Measurements from ENCODE around the gene SPC25. TPM values are rescaled to one million over a fixed set of nuclear protein-coding genes. Genes with fewer than 3 reads are reported as not detected.

Gene SPC25
- total RNA-seq, 1 donor from 2014 or later, result 0.55 TPM

- DNase-seq (no peak), ATAC-seq (no peak)
- intact Hi-C loops (cut with micrococcal nuclease), result no loop called here
These were observed 37.7 kb downstream of the SPC25 start for GRCh38 chr2:168852481-168852880.

DNA sequence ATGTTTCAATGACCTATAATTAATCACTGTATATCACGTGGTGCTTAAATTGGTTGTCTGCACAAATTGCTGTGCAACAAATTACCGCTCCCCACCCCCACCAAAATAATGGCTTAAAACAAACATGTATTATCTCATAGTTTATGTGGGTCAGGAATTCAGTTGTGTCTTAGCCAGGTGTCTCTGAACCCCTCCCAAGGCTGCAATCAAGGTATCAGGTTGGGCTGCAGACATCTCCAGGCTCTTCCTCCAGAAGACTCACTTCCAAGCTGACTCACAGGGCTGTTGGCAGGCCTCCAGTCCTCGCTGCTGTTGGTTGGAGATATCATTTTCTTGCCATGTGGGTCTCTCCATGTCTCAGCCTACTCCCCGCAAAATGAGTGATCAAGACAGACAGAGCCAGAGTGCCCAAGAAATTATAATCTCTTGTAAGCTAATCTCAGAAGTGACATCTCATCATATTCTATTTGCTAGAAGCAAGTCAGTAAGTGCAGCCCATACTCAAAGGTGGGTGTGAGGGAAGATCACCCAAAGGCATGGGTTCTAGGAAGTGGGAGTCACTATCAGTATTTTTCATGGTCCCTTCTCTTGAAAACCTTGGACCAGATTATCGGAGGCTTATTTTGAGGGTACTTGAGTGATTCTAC lies 38.4 kb downstream of the SPC25 start:
- no peak for ATAC-seq
- peak; percentile 46 for DNase-seq
- intact Hi-C loops (cut with micrococcal nuclease), result no loop called here

- DNase-seq, result no peak
- ATAC-seq, result no peak
- intact Hi-C loops (cut with micrococcal nuclease), result no loop called here
These were observed 39.4 kb downstream of the SPC25 start for GRCh38 chr2:168850846-168851245.

DNA sequence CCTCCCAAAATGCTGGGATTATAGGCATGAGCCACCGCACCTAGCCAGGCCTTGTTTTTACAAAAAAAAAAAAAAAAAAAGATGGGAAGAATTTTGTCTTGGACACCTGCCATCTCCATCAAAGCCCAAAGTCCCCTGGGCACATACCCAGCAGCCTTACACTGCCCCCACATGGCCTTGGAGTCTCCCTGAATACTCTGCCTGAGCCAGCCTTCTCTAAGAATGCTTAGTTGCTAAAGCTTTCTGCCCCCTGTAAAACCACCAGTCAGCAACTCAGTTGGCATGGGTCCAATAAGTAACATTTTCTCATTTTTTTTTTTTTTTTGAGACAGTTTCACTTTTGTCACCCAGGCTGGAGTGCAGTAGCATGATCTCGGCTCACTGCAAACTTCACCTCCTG lies 40.6 kb downstream of the SPC25 start:
- DNase-seq (no peak), ATAC-seq (peak; percentile 57)
- intact Hi-C loops (cut with micrococcal nuclease), result no loop called here

- intact Hi-C loops (cut with micrococcal nuclease), result no loop called here
- DNase-seq (no peak), ATAC-seq (no peak)
These were observed 42.0 kb downstream of the SPC25 start for GRCh38 chr2:168848225-168848624.

GRCh38 chr2:168843253-168843652 lies 47.0 kb downstream of the SPC25 start:
- intact Hi-C loops (cut with micrococcal nuclease), result no loop called here
- DNase-seq (no peak), ATAC-seq (no peak)

DNA sequence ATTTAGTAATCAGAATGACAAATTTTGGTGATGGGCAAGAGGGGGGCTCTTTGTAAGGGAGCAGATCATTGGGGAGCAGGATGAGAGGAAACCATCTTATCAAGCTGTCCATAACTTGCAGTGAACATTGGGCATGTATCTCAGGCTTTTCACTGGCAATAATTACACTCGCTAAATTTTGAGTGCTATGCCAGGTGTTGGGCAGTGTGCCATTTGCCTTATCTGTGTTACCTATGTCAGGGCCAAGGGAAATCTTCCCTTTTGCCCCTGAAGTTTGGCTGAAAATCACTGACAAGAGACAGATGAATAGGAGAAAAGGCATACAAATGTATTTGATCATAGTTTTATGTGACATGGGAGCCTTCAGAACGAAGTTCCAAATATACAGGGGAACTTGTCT lies 48.8 kb downstream of the SPC25 start:
- no peak for ATAC-seq
- intact Hi-C loops (cut with micrococcal nuclease), result no loop called here

DNA sequence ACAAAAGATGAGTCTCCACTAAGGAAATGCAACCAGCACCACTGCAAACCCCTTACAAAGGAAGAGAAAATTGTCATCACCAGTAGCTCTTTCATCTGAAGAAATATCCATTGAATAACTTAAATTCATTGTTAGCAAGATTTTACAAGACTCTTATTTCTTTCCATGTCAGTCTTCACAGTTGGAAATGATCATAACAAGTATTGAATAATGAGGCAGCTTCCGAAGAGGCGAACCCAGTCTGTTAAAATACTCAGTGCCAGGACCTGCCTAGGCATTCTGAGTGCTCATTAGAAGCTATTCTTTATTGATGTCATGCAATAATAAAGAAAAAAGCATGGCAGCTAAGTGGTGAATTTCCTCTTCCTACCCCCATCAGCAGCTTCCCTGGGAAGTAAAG lies 54.3 kb downstream of the SPC25 start:
- ATAC-seq (no peak), DNase-seq (no peak)
- intact Hi-C loops (cut with micrococcal nuclease), result loop anchor here (10.0 kb wide), 1 partner anchor 61 kb away; no protein-coding TSS in a partner anchor

More for the DNA sequence above, 48.8 kb downstream of the SPC25 start:
- no peak for DNase-seq

DNA sequence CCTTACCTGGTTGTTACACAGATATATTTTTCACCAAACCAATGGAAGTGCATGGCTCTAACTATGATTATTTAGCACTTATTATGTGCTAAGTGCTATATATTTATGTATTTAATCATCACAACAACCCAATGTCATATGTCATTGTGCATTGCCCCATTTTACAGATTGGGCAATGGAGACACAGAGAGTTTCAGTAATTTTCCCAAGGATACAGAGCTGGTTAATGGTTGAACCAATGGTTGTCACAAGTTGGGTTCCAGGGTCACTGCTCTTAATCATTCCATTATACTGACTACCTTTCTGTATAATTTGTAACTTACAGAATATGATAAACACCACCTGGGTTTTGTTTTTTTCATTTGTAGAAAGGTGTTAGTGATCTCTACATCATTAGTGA lies 58.6 kb downstream of the SPC25 start:
- intact Hi-C loops (cut with micrococcal nuclease), result loop anchor here (10.0 kb wide), 1 partner anchor 57 kb away; no protein-coding TSS in a partner anchor
- ATAC-seq (no peak), DNase-seq (no peak)

DNA sequence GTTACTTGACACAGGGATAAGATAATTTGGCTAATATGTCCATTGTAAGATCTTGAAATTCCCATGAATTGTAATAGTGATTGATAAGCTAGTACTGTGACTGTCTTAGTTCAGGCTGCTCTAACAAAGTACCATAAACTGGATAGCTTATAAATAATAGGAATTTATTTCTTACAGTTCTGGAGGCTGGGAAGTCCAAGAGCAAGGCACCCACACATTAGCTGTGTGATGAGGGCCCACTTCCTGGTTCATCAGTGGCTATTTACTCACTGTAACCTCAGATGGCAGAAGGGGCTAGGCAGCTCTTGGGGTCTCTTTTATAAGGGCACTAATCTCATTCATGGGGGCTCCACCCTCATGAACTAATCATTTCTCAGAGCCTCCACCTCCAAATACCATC lies 59.3 kb downstream of the SPC25 start:
- ATAC-seq, result no peak
- DNase-seq, result no peak
- intact Hi-C loops (cut with micrococcal nuclease), result loop anchor here (10.0 kb wide), 1 partner anchor 56 kb away; no protein-coding TSS in a partner anchor

DNA sequence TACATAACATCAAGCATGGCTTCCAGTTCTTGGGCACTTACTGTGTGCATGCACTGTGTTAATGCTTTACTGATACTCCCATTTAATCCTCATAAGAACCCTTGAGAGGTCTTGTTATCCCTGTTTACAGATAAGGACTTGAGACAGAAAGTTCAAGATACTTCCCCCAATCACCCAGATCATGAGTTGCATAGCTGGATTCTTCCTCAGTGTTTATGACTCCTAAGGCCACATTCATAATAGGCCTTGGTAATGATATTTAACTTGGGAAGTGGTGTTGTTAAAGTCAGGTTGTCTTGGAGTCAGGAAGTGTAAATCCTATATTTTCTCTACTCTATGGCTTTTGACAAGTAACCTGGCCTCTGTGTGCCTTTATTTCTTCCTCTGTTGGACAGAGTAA lies 65.1 kb downstream of the SPC25 start:
- ATAC-seq (no peak), DNase-seq (no peak)
- intact Hi-C loops (cut with micrococcal nuclease), result no loop called here

DNA sequence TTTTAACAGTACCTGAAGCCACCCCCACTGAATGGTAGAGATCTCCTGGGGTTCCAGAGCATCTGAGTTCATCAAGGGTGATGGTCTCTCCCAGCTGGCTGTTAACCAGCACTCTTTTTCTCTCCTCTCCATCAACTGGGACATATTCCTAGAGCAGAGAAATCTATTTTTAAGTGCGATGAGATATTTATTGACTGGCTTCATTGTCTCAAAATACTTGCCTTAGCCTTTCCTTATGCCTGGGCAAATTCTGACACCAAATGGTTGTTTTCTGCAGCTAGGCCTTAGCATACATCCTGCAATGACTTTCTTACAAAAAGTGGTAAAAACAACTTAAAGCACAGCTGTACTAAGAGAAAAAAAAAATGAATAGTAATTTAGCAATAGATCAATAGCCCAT lies 68.2 kb downstream of the SPC25 start:
- ATAC-seq (peak; percentile 38), DNase-seq (no peak)
- intact Hi-C loops (cut with micrococcal nuclease), result no loop called here

GRCh38 chr2:168821577-168821976 lies 68.7 kb downstream of the SPC25 start:
- DNase-seq (no peak), ATAC-seq (no peak)
- intact Hi-C loops (cut with micrococcal nuclease), result no loop called here

Other genes with a start within 250 kb of the SPC25 start
- 11.5 TPM for gene NOSTRIN, start 87.8 kb downstream of the SPC25 start, total RNA-seq
- gene G6PC2, start 10.9 kb upstream of the SPC25 start, total RNA-seq, result not detected
- gene ABCB11, start 140.9 kb upstream of the SPC25 start, total RNA-seq, result 0.25 TPM
- gene DHRS9, start 179.1 kb upstream of the SPC25 start, total RNA-seq, result 0.74 TPM